Left ventricle myocardium inferior (tissue), 1 donor: ENCODE results near the gene SPARC. TPM values are rescaled to one million over a fixed set of nuclear protein-coding genes. Genes with fewer than 3 reads are reported as not detected.

ENCODE experiments used
- DNase-seq: peaks from one replicate; pipeline ENCODE4 v3.0.0-alpha.2; 2020
- H3K27ac ChIP-seq: fragments of 200-600 bp; replicated peaks from 2 replicates; pipeline ENCODE4 v1.8.0; 2021
- H3K27me3 ChIP-seq: fragments of 200-600 bp; 2 replicates; pipeline ENCODE4 v1.8.0; 2021; ENCODE audit warnings: low read depth
- H3K36me3 ChIP-seq: fragments of 200-600 bp; 2 replicates; pipeline ENCODE4 v1.8.0; 2021
- H3K4me1 ChIP-seq: fragments of 200-600 bp; 2 replicates; pipeline ENCODE4 v1.8.0; 2021
- H3K4me3 ChIP-seq: fragments of 200-600 bp; 2 replicates; pipeline ENCODE4 v1.8.0; 2021; ENCODE audit warnings: mild to moderate bottlenecking, moderate library complexity
- H3K9me3 ChIP-seq: fragments of 200-600 bp; replicated peaks from 2 replicates; pipeline ENCODE4 v1.8.0; 2021
- intact Hi-C: fragments of 100-400 bp; cut with micrococcal nuclease; formaldehyde crosslinking; loops from one replicate; pipeline ENCODE4 v1.11.0; 2022
- total RNA-seq: library from RNA; stranded (reverse); fragmentation: NEBNext Ultra II Directional; extraction: Animal tissue kit (Norgen Biotek cat#: 25700); gene quantifications from one replicate; pipeline ENCODE4 v1.2.1, GENCODE V29; 2021
- TF ChIP-seq, protein P1 (sequence below): fragments of 200-600 bp; IDR thresholded peaks from 2 replicates; pipeline ENCODE4 v1.8.0; 2021; ENCODE audit warnings: antibody characterized with exemption, mild to moderate bottlenecking, borderline replicate concordance
- donor health status: DM: no; HTN: yes; CAD: no; lungs with severe emphysema.

The SPARC gene
- total RNA-seq, 1 donor from 2014 or later = 477 TPM

DNA sequence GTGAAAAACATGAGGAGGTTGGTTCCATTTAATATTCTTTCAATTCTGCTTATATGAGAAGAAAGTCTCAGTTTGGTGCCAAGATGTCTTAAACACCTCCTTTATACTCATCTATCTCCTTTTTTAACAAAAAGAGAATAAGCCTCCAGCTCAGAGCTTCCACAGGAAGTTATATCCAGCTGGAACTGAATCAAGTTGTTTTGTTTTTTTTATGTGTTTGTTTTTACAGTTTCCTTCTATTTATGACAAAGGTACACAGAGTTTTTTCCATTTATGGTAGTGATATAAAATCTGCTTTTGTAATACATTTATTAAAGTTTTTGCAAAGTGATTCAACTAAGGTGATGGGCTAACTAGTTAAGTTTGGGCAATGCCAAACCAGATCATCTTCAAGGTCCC, 10.4 kb downstream of the SPARC start:
- peaks cover 100% of the 10 kb centered on the region for H3K4me1 ChIP-seq
- intact Hi-C loops = no loop called here
- peak overlapping the region; percentile 93 for H3K27ac ChIP-seq
- TF ChIP-seq, protein P1, sequence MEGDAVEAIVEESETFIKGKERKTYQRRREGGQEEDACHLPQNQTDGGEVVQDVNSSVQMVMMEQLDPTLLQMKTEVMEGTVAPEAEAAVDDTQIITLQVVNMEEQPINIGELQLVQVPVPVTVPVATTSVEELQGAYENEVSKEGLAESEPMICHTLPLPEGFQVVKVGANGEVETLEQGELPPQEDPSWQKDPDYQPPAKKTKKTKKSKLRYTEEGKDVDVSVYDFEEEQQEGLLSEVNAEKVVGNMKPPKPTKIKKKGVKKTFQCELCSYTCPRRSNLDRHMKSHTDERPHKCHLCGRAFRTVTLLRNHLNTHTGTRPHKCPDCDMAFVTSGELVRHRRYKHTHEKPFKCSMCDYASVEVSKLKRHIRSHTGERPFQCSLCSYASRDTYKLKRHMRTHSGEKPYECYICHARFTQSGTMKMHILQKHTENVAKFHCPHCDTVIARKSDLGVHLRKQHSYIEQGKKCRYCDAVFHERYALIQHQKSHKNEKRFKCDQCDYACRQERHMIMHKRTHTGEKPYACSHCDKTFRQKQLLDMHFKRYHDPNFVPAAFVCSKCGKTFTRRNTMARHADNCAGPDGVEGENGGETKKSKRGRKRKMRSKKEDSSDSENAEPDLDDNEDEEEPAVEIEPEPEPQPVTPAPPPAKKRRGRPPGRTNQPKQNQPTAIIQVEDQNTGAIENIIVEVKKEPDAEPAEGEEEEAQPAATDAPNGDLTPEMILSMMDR = no peak
- no peaks in the 10 kb centered on the region for H3K9me3 ChIP-seq
- H3K36me3 ChIP-seq = peaks cover 33% of the 10 kb centered on the region
- H3K4me3 ChIP-seq = peak overlapping the region; percentile 78
- H3K27me3 ChIP-seq = no peaks in the 10 kb centered on the region
- DNase-seq = no peak

DNA sequence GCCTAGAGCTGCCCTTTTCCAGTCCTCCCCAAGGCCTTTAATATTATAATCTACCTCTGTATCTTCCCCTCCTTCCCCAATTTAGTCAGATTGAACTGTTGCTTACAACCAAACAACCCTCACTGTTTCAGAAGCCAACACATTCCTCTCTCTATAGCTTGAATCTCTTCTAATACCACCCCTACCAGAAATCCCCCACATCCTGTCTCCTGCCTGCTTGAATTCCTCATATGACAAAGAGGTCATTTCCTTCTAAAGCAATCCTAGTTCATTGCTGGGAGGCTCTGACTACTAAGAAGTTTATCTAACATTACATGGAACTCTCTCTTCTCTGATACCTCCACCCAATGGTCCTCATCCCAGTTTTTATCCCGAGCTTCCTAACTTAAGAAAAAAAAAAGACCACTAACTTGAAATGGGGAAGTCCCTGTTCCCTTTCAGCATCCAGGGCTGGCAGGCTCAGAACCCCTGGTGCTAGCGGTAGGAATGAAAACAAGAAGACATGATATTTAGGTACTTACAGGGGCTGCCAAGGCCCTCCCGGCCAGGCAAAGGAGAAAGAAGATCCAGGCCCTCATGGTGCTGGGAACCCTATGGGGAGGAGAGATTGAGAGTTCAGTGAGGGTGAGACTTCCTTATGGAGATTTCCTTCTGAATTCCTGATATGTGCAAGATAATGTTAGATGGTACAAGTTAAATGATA, 11.0 kb downstream of the SPARC start:
- H3K4me3 ChIP-seq = peak overlapping the region; percentile 78
- no peak for DNase-seq
- TF ChIP-seq, protein P1 = no peak
- H3K27ac ChIP-seq = peak overlapping the region; percentile 93
- H3K36me3 ChIP-seq = peaks cover 36% of the 10 kb centered on the region
- peaks cover 100% of the 10 kb centered on the region for H3K4me1 ChIP-seq
- intact Hi-C loops = no loop called here
- H3K27me3 ChIP-seq = no peaks in the 10 kb centered on the region
- H3K9me3 ChIP-seq = no peaks in the 10 kb centered on the region

DNA sequence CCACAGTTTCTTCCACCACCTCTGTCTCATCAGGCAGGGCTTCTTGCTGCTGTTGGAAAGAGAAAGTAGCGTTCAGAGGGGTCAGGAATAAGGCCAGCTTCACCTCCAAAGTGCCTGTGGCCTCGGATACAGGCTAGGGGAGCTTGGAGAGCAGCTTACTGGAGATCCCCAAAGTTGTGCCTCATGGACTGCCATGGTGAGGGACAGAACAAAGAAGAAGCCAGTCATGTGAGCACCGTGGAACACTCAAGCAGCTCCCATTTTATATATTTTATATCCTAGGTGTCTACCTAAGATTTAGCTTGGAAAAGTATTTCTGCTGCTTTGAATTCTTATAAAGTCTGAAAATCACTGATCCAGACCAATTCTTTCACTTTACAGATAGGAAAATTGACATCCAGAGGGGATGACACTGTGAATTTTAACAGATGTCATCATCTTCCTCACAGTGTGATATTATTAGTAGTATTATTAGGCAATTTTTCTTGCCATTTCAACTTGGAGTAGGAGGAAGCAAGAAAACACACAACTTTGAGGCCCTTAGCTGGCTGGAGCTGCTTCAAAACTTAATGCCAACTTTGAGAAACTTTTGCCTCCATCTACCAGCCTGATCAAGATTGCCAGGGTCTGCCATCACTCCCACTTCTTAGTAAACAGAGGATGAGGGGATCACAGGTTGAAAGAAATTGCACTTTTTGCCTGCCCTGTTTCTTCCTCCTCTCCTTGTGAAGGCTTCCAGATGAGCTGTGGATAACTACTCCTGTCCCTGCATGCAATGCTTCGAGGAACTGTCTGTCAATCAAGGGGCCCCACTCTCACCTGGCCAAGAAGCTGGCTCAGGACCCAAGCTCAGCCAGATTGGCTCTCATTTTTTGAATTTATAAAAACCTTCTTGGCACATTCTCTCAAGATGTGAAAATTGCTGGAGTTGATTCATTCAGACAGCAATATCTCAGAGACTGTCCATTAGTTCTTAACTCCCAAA, 11.8 kb downstream of the SPARC start:
- peaks cover 45% of the 10 kb centered on the region for H3K36me3 ChIP-seq

DNA sequence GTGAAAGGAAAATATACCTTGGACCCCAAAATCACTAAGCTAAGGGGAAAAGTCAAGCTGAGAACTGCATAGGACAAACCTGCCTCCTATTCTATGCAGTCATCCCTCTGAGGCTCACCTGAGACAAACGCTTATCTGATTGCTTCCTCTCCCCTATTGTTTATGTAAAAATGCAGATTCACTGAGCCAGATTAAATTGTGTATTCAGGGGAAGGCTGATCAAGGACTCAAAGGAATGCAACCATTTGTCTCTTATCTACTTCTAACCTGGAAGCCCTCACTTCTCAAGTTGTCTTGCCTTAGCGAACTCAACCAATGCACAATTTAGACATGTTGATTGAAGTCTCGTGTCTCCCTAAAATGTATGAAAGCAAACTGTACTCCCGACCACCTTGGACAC, 13.3 kb downstream of the SPARC start:
- TF ChIP-seq, protein P1 = no peak
- no peak overlapping the region for H3K4me3 ChIP-seq
- peaks cover 100% of the 10 kb centered on the region for H3K4me1 ChIP-seq
- H3K9me3 ChIP-seq = no peaks in the 10 kb centered on the region
- intact Hi-C loops = no loop called here
- DNase-seq = no peak
- peak overlapping the region; percentile 93 for H3K27ac ChIP-seq
- no peaks in the 10 kb centered on the region for H3K27me3 ChIP-seq
- H3K36me3 ChIP-seq = peaks cover 60% of the 10 kb centered on the region

More for the DNA sequence above, 11.8 kb downstream of the SPARC start:
- intact Hi-C loops = no loop called here
- Histone ChIP-seq H3K4me1 (peaks cover 100% of the 10 kb centered on the region), H3K27me3 (no peaks in the 10 kb centered on the region), H3K4me3 (peak overlapping the region; percentile 78), H3K27ac (peak overlapping the region; percentile 93), H3K9me3 (no peaks in the 10 kb centered on the region)
- DNase-seq = no peak
- TF ChIP-seq, protein P1 = no peak

DNA sequence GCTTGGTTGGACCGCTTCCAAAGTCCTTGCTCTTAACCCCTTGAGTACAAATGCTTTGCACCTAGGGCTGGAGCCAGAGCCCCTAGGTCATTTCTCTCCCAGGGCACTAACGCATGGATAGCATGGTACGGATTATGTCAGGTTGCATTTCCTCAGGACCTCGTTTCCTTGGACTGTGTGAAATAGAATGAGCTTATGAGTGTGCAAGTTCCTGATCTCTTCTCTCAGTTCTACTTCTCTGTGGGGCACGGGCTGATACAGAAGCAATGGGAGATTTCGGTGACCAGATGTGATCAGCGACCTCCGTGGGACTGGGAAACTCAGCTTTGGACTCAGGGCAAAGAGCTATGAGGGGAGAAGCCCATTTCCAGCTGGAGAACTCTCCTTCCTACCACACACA, 14.2 kb downstream of the SPARC start:
- no peak for DNase-seq
- Histone ChIP-seq H3K36me3 (peaks cover 69% of the 10 kb centered on the region), H3K9me3 (no peaks in the 10 kb centered on the region), H3K4me3 (no peak overlapping the region), H3K27ac (peak overlapping the region; percentile 93), H3K4me1 (peaks cover 100% of the 10 kb centered on the region), H3K27me3 (no peaks in the 10 kb centered on the region)
- TF ChIP-seq, protein P1 = no peak
- intact Hi-C loops = no loop called here
